ENCODE measurements around the gene KRCC1. TPM values are rescaled to one million over a fixed set of nuclear protein-coding genes. Genes with fewer than 3 reads are reported as not detected.

KRCC1 gene
- total and polyA plus RNA-seq, 9 of the 15 experiments (the other 6 are each of a cell fraction or from before 2014, with no cell fraction given) = 1.9 to 6.0 (median 2.2) TPM

DNA sequence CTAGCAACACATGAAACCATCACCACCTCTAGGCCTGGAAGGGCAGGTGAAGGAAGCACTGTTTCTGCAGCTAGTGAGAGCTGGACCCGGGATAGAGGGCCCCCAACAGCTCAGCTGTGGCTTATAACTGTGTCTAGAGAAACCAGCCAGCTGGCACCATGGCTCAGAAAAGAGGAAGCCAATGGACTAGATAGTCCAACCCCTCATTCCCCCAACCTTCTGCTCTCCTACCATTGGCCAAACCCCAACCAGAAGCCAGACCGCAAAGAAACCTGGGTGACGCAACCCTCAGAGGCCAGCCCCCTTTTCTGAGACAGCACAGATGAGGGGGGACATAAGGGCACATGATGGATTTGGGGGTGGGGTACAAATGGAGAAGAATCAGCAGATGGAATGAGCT lies 36.4 kb upstream of the KRCC1 start:
- H3K4me1 ChIP-seq (replicated peaks in 1 of 2; ENCODE audit: control insufficient read depth in 2 of 2, insufficient read depth in 2 of 2, low read length in 2 of 2) = peaks cover 3 to 16% of the 10 kb centered on the region in 2 experiments; a peak in 3 of 5 replicates
- 31% methylated on average over 3 of the region's 3 CpGs for WGBS (ENCODE audit: insufficient coverage, low coverage, missing lambda C conversion rate)
- CTCF ChIA-PET (ENCODE audit: low intra/inter-chr PET ratio) = no interaction called here
- BruUV-seq (replicated peaks) = no TSS peak
- POLR2A ChIA-PET = no interaction called here
- no peaks in the 10 kb centered on the region for H4K20me1 ChIP-seq (replicated peaks; ENCODE audit: control insufficient read depth, insufficient read depth, low read length)
- ATAC-seq (no peak), FAIRE-seq (no peak), DNase-seq (ENCODE audit: extremely low read depth in 1 of 4, low spot score in 3 of 4) (no peak)
- intact Hi-C loops (cut with micrococcal nuclease) = no loop called here
- no peak overlapping the region for H3K4me2 ChIP-seq (ENCODE audit: insufficient read depth, low read length)
- in situ Hi-C loops (cut with MboI) = no loop called here
- peaks cover 0 to 5% of the 10 kb centered on the region in 2 experiments; a peak in 2 of 5 replicates for H3K27me3 ChIP-seq (ENCODE audit: control insufficient read depth in 2 of 2, insufficient read depth in 2 of 2, low read length in 2 of 2)
- no peaks in the 10 kb centered on the region for H3K9me1 ChIP-seq (ENCODE audit: control insufficient read depth, insufficient read depth, low read length)
- H3K27ac ChIP-seq (ENCODE audit: extremely low read depth, low read depth, low read length) = no peak overlapping the region
- H3K79me2 ChIP-seq (ENCODE audit: control insufficient read depth, insufficient read depth, low read length) = no peaks in the 10 kb centered on the region
- no peaks in the 10 kb centered on the region for H3K36me3 ChIP-seq (ENCODE audit: control insufficient read depth, insufficient read depth, low read length)
- no peak overlapping the region for H3K9ac ChIP-seq (ENCODE audit: insufficient read depth in 1 of 2, low read depth in 2 of 2, low read length in 2 of 2)
- H3K9me3 ChIP-seq (replicated peaks; ENCODE audit: control insufficient read depth, insufficient read depth, low read depth, low read length) = no peaks in the 10 kb centered on the region
- TF ChIP-seq SPI1 (IDR thresholded peaks at IDR 0.05; ENCODE audit: borderline replicate concordance, low read depth, low read length) (peak; percentile 73), ZNF699 (CRISPR knock-in tag; IDR thresholded peaks at IDR 0.05; ENCODE audit: insufficient replicate concordance) (no peak)
- H2AFZ ChIP-seq (ENCODE audit: low read depth, low read length) = no peak overlapping the region
- H3K4me3 ChIP-seq = no peak overlapping the region

- Histone ChIP-seq H3K4me2 (ENCODE audit: insufficient read depth, low read length) (no peak overlapping the region), H3K27me3 (ENCODE audit: control insufficient read depth in 2 of 2, insufficient read depth in 2 of 2, low read length in 2 of 2) (peaks cover 0 to 5% of the 10 kb centered on the region in 2 experiments; a peak in 2 of 5 replicates), H3K9ac (ENCODE audit: insufficient read depth in 1 of 2, low read depth in 2 of 2, low read length in 2 of 2) (no peak overlapping the region), H3K9me1 (ENCODE audit: control insufficient read depth, insufficient read depth, low read length) (no peaks in the 10 kb centered on the region), H3K79me2 (ENCODE audit: control insufficient read depth, insufficient read depth, low read length) (no peaks in the 10 kb centered on the region), H3K36me3 (ENCODE audit: control insufficient read depth, insufficient read depth, low read length) (no peaks in the 10 kb centered on the region), H4K20me1 (replicated peaks; ENCODE audit: control insufficient read depth, insufficient read depth, low read length) (no peaks in the 10 kb centered on the region), H2AFZ (ENCODE audit: low read depth, low read length) (no peak overlapping the region), H3K27ac (ENCODE audit: extremely low read depth, low read depth, low read length) (no peak overlapping the region), H3K4me1 (replicated peaks in 1 of 2; ENCODE audit: control insufficient read depth in 2 of 2, insufficient read depth in 2 of 2, low read length in 2 of 2) (peaks cover 3 to 16% of the 10 kb centered on the region in 2 experiments; a peak in 3 of 5 replicates), H3K4me3 (no peak overlapping the region), H3K9me3 (replicated peaks; ENCODE audit: control insufficient read depth, insufficient read depth, low read depth, low read length) (no peaks in the 10 kb centered on the region)
- TF ChIP-seq, protein P1, sequence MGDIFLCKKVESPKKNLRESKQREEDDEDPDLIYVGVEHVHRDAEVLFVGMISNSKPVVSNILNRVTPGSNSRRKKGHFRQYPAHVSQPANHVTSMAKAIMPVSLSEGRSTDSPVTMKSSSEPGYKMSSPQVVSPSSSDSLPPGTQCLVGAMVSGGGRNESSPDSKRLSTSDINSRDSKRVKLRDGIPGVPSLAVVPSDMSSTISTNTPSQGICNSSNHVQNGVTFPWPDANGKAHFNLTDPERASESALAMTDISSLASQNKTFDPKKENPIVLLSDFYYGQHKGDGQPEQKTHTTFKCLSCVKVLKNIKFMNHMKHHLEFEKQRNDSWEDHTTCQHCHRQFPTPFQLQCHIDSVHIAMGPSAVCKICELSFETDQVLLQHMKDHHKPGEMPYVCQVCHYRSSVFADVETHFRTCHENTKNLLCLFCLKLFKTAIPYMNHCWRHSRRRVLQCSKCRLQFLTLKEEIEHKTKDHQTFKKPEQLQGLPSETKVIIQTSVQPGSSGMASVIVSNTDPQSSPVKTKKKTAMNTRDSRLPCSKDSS (IDR thresholded peaks at IDR 0.05; ENCODE audit: low read depth, partially characterized antibody) = no peak
- no peak for TF ChIP-seq SNRNP70 (optimal IDR thresholded peaks at IDR 0.05; ENCODE audit: low read depth, low read length)
- peak; percentile 66 for TF ChIP-seq EGR1 (conservative IDR thresholded peaks at IDR 0.05)
- ATAC-seq (peak; percentile 44), DNase-seq (ENCODE audit: extremely low read depth in 1 of 4, low spot score in 3 of 4) (no peak), FAIRE-seq (no peak)
- POLR2A ChIA-PET = no interaction called here
- in situ Hi-C loops (cut with MboI) (no loop called here), intact Hi-C loops (cut with micrococcal nuclease) (no loop called here)
- 47% methylated on average over 8 of the region's 8 CpGs for WGBS (ENCODE audit: insufficient coverage, low coverage, missing lambda C conversion rate)
- no TSS peak for BruUV-seq (replicated peaks)
- CTCF ChIA-PET (ENCODE audit: low intra/inter-chr PET ratio) = no interaction called here
Observed at GRCh38 chr2:88090446-88091283, 35.1 kb upstream of the KRCC1 start.
